GM19193 (cell line): ENCODE measurements around the gene CNTROB.
A peak's percentile ranks its signal among the peaks of the same experiment; 100 is the strongest.

Experiments used
- POLR2A ChIP-seq: IDR thresholded peaks from 4 replicates; pipeline ENCODE4 v1.6.1; 2011; ENCODE audit not compliant: insufficient read depth, insufficient read length; ENCODE audit errors: extremely low read depth

CNTROB gene

DNA sequence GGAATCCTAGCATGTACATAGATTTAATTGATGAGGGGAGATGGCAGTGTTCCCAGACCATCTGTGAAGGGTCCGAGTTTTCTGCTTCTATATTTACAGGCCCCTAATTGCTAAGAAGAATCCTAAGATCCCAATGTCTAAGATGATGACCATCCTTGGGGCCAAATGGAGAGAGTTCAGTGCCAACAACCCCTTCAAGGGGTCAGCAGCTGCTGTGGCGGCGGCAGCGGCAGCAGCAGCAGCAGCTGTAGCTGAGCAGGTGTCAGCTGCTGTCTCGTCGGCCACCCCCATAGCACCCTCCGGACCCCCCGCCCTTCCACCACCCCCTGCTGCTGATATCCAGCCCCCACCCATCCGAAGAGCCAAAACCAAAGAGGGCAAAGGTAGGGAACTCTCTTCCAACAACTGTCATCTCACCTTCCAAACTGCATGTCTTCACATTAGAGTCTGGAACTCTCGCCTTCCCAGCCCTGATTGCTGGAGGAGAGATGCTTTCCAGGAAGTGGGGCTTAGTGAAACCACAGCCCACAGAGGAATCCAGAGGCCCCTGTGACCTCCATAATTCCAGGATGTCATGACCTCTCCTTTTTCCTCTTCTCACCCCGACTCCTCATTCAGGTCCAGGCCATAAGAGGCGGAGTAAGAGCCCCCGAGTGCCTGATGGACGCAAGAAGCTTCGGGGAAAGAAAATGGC lies 38.7 kb upstream of the CNTROB start:
- no peak for TF ChIP-seq POLR2A

DNA sequence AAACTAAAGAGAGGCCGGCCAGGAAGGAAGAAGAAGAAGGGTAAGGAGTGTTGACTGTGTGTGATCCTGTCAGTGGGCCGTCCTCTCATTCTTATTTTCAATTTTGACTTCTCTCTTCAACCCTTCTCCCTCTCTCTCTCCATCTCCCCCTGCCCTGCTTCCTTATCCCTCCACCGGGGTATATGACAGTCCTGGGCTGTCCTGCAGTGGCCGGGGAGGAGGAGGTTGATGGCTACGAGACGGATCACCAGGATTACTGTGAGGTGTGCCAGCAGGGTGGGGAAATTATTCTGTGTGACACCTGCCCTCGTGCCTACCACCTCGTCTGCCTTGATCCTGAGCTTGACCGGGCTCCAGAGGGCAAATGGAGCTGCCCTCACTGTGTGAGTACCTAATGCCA lies 37.8 kb upstream of the CNTROB start:
- TF ChIP-seq POLR2A, result no peak

DNA sequence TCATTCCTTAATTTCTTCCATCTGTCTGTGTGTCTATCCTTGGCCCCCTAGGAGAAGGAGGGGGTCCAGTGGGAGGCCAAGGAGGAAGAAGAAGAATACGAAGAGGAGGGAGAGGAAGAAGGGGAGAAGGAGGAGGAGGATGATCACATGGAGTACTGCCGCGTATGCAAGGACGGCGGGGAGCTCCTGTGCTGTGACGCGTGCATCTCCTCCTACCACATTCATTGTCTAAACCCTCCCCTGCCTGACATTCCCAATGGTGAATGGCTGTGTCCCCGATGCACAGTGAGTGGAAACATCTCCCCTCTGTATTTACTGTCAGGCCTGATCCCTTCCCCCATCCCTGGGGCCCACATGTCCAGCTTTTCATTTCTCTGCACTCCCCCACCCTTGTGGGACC lies 37.1 kb upstream of the CNTROB start:
- no peak for TF ChIP-seq POLR2A

DNA sequence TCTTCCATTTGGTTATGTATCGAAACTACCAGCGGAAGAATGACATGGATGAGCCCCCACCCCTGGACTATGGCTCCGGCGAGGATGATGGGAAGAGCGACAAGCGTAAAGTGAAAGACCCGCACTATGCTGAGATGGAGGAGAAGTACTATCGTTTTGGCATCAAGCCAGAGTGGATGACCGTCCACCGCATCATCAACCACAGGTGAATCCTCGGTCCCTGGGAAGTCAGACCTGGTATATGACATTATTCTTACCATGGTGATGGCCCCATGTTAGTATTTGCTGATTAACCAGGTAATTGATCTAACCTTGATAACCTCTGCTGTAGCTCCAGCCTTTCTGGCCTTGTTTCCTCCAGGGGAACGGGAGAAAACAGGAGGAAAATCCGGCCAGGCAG lies 34.9 kb upstream of the CNTROB start:
- TF ChIP-seq POLR2A, result no peak

DNA sequence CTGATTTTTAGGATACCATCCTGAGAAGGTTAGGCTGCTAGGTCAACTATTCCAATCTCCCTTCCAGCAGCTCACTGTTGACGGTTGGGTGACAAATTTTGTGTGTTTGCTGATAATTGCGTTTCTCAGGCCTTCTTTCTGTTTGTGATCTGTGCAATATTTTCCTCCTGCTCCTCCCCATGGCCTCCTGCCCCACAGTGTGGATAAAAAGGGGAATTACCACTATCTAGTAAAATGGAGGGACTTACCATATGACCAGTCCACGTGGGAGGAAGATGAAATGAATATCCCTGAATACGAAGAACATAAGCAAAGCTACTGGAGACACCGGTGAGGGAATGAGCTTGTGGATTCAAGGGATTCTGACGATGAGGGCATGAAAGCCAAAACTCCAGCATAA lies 34.2 kb upstream of the CNTROB start:
- TF ChIP-seq POLR2A, result no peak

DNA sequence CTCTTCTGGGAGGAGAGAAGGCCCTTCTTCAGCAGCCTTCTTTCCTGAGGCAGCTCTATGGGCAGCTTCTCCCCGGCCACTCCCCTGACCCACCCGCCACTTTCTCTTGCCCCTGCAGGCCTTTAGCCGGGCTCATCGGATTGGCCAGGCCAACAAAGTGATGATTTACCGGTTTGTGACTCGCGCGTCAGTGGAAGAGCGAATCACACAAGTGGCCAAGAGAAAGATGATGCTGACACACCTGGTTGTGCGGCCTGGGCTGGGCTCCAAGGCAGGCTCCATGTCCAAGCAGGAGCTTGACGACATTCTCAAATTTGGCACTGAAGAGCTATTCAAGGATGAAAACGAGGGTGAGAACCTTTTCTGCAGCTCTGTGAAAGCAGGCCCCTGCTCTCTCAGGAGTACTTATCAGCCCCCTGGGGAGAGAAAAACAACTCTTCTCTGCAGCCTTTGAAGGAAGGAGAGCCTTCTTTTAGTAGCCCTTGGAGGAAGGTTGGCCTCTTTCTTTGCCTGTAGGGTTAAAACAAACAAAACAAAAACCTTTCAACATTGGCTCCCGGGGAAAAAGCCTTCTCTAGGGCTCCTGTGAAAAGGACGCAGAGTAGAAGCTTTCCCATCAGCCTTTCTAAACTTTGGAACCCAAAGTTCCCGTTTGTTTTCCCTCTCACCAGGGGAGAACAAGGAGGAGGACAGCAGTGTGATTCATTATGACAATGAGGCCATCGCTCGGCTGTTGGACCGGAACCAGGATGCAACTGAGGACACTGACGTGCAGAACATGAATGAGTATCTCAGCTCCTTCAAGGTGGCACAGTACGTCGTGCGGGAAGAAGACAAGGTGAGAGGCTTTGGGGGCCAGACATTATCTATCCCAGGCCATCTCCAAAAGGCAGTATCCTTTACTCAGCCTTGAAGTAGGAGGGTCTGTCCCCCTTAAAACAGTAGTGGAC lies 28.6 kb upstream of the CNTROB start:
- no peak for TF ChIP-seq POLR2A

DNA sequence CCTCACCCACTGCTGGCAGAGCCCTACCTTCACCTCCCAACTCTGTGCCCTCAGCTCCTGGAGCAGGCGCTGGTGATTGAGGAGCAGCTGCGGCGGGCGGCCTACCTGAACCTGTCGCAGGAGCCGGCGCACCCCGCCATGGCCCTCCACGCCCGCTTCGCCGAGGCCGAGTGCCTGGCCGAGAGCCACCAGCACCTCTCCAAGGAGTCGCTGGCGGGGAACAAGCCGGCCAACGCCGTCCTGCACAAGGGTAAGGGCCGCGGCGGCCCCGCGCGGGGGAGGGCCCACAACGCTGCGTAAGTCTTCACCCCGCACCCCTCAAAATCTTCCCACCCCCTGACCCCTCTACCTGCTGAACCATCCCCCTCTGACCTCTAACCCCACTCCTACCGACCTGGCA lies 22.9 kb upstream of the CNTROB start:
- TF ChIP-seq POLR2A, result no peak

DNA sequence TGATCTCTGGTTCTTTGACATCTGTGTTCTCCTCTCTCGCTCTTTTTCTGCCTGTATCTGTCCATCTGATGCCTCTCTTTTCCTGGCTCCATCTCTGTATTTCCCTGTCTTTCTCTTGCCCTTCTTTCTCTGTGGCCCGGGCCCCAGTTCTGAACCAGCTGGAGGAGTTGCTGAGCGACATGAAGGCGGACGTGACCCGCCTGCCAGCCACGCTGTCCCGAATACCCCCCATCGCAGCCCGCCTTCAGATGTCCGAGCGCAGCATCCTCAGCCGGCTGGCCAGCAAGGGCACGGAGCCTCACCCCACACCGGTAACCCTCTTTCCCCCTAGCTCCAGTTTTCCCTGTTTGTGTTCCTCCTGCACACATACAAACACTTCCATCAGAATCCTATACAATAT lies 21.7 kb upstream of the CNTROB start:
- TF ChIP-seq POLR2A, result no peak

DNA sequence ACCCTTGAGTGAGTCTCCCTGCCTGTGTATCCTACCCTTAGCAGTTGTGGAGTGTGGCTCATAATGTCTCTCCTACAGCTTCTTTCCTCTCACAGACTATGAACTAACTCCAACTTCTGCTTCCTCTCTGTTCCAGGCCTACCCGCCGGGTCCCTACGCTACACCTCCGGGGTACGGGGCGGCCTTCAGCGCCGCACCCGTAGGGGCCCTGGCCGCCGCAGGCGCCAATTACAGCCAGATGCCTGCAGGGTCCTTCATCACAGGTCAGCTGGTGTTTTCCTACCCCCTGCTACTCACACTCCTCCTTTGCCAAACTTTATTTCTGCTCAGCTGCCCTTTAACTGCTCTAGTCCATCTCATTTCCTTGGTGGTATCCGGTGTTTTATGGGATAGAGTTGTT lies 21.3 kb upstream of the CNTROB start:
- TF ChIP-seq POLR2A, result no peak

DNA sequence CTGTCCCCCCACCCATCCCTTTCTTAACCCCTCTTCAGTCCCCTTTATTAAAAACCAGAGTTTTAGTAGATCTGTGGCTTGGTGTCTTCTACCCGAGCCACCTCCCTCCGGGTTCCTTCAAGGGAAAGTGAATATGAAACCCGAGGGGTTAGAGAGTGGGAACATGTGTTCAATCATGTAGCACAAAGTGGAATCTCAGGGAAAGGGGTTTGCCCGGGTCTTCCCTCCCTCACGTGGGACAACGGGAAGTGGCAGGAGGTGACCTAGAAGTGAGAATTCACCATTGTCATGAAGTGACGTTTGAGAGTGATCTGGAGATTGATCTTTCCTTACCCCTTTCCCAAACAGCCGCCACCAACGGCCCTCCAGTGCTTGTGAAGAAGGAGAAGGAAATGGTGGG lies 20.9 kb upstream of the CNTROB start:
- TF ChIP-seq POLR2A, result no peak

DNA sequence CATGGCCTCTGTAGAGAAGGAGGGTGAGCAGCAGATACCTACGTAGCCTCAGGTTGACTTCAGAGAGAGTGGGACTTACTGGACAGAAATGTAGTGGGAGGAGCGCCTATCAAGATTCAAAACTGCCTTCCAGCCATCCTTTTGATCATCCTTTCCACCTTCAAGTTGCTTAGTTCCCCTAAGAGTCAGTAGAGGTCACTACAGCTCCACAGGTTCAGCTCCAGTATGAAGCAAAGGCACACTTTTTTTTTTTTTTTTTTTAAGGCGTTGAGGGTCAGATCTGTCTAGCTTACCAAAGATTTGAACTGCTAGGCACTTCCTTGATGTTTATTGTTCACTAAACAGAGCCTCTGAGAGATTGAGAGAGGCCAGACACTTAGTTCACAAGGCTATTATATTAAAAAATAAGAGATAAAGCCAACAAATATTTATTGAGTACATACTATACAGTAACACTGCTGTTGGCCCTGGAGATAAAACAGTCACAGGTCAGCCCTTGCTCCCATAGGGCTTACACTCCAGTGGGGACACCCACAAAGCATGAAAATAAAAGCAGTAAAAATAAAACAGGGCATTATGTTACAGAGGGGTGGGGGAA lies 19.0 kb upstream of the CNTROB start:
- TF ChIP-seq POLR2A, result no peak

DNA sequence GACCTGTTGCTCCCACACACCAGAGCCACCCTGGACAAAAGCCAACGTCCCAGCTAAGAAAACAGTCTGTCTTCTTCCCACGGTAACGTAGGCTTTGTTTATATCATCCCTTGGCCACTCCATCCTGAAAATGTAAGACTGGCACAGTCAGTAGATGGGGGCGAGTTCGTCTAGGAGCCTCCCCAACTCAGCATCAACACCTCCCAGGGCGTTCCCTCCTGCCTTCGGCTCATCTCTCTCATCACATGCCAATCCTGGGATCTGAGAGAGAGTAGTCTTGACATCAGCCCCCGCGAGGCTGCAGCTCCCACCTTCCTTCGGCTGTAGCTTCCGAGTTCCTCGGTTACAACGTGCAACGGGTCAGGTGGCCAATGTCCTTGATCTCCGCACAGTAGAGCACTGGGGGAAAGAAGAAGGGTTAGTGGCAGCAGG lies 16.8 kb upstream of the CNTROB start:
- no peak for TF ChIP-seq POLR2A

DNA sequence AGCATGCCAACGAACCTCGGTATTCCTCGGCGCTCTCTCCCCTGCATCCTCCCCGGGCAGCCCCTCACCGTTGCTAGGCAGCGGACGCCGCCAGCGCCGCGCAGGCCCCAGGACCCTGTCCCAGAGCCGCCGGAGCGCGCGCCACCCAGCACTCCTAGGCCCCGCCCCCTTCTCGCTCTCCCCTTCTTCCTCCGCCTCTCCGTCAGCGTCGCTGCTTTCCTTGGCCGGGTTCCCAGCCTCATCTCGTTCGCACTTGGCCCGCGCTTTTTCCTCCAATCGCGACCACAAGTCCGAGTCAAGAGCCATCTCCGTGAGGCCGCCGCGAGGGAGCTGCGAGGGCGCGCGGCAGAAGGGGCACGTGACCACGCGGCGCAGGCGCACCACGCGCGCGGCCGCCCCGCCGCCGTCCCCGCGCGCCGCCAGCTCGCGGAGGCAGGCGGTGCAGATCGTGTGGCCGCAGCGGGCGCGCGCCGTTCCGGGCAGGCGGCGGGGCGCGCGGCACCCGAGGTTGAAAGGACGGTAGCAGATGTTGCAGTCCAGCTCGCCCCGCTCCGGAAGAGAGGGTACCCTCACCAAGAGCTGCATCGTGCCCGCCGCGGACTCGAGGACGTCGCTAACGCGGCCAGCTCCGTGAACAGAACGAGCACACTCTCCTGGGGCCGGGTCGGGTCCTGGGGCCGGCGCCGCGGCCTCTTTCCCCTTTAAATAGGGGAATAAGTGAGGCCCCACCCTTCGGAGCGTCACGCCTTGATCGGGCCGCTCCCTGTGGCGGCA lies 16.2 kb upstream of the CNTROB start, which contains the start of gene RNF227:
Gene RNF227 (minus strand): TSS at position 679 of the 774 bp plus-strand sequence. CDS start 94 bp downstream, at position 585.
- peak; percentile 48 for TF ChIP-seq POLR2A

DNA sequence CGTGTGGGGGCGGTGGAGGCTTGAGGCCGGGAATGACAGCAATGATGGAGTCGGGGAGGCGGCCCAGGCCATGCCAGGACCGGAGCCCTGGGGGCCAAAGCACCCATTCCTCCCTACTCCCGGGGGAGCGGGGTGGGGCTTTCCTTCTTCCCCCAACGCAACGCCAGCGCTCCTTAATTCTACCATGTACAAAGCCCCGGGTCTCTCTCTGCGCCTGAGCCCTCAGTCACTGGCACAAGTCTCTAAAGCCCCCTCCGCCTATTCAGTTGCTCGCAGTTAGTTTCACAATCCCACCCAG lies 15.7 kb upstream of the CNTROB start:
- TF ChIP-seq POLR2A, result no peak

DNA sequence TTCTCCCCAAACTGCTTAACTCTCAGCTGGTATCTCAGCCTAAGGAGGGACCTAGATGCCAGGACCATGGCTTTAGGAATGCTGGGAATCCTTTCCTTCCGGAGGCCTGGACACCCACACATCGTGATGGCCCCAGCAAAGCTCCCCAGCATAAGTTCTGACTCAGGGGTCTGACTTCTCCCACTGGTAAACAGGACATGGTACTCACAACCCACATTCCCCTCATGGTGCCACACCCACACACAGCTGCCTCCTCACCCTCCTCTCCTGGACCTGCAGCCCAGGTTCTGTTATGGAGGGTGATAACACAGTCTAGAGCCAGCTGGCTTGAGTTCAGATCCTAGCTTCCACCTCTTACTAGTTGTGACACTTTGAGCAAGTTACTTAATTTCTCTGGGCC lies 15.2 kb upstream of the CNTROB start:
- no peak for TF ChIP-seq POLR2A
